Karpas-422 (cell line): ENCODE measurements around the gene PTGFRN. TPM values are rescaled to one million over a fixed set of nuclear protein-coding genes. Genes with fewer than 3 reads are reported as not detected.

Experiments used
- DNase-seq: peaks from one replicate; pipeline ENCODE4 v3.0.0-alpha.2; 2015
- H2AFZ ChIP-seq: fragments of 200-600 bp; sonication (generic); 2 replicates; pipeline ENCODE4 v1.6.1; 2014; ENCODE audit warnings: antibody characterized with exemption, low read length, mixed read lengths
- H3K27ac ChIP-seq: fragments of 200-600 bp; sonication (generic); 2 replicates; pipeline ENCODE4 v1.5.1; 2014; ENCODE audit warnings: mild to moderate bottlenecking, low read length, moderate library complexity
- H3K27me3 ChIP-seq: fragments of 200-600 bp; sonication (generic); 2 replicates; pipeline ENCODE4 v1.6.1; 2014; ENCODE audit warnings: low read length, mixed read lengths
- H3K36me3 ChIP-seq: fragments of 200-600 bp; sonication (generic); 2 replicates; pipeline ENCODE4 v1.6.1; 2014; ENCODE audit warnings: low read length, mixed read lengths; ENCODE audit not compliant: insufficient read depth
- H3K4me1 ChIP-seq: fragments of 200-600 bp; sonication (generic); 2 replicates; pipeline ENCODE4 v1.6.1; 2014; ENCODE audit warnings: mild to moderate bottlenecking, low read length, mixed read lengths
- H3K4me2 ChIP-seq: fragments of 200-600 bp; sonication (generic); 2 replicates; pipeline ENCODE4 v1.6.1; 2014; ENCODE audit warnings: low read length, low read depth, mild to moderate bottlenecking; ENCODE audit not compliant: poor library complexity, severe bottlenecking
- H3K4me3 ChIP-seq: fragments of 200-600 bp; sonication (generic); 2 replicates; pipeline ENCODE4 v1.5.1; 2014; ENCODE audit warnings: mild to moderate bottlenecking, antibody characterized with exemption, low read length, mixed read lengths
- H3K79me2 ChIP-seq: fragments of 200-600 bp; sonication (generic); 2 replicates; pipeline ENCODE4 v1.6.1; 2014; ENCODE audit warnings: mild to moderate bottlenecking, low read length, mixed read lengths
- H3K9ac ChIP-seq: fragments of 200-600 bp; sonication (generic); 2 replicates; pipeline ENCODE4 v1.6.0; 2014; ENCODE audit warnings: low read length
- H3K9me2 ChIP-seq: fragments of 200-600 bp; sonication (generic), shearing (Covaris generic); replicated peaks from 2 replicates; pipeline ENCODE4 v1.6.0; 2014; ENCODE audit warnings: mild to moderate bottlenecking, low read length, moderate library complexity; ENCODE audit not compliant: insufficient read depth
- H3K9me3 ChIP-seq: fragments of 300-700, 200-600 bp; sonication (generic); 2 replicates; pipeline ENCODE4 v1.6.1; 2014; ENCODE audit warnings: low read length, mixed read lengths
- H4K20me1 ChIP-seq: fragments of 200-600 bp; sonication (generic); 2 replicates; pipeline ENCODE4 v1.6.1; 2014; ENCODE audit warnings: mild to moderate bottlenecking, antibody characterized with exemption, low read length, low read depth; ENCODE audit not compliant: insufficient read depth
- total RNA-seq: library from RNA; depleted of rRNA; stranded (reverse); fragments of >200 nt; shearing (Covaris generic); gene quantifications from 2 replicates; pipeline ENCODE4 v1.2.3, GENCODE V29; 2014; ENCODE audit warnings: low replicate concordance

PTGFRN gene
- total RNA-seq, 1 experiment from 2014 or later, result not detected

GRCh38 chr1:116916002-116916401, 6.3 kb downstream of the PTGFRN start:
- Histone ChIP-seq H3K4me2 (no peak overlapping the region), H3K36me3 (no peaks in the 10 kb centered on the region), H3K27ac (no peak overlapping the region), H3K27me3 (no peaks in the 10 kb centered on the region), H3K79me2 (no peaks in the 10 kb centered on the region), H4K20me1 (no peaks in the 10 kb centered on the region), H3K9me3 (no peaks in the 10 kb centered on the region), H3K4me3 (no peak overlapping the region), H3K9me2 (no peaks in the 10 kb centered on the region), H2AFZ (no peak overlapping the region), H3K9ac (no peak overlapping the region), H3K4me1 (no peaks in the 10 kb centered on the region)
- DNase-seq, result no peak

GRCh38 chr1:116916533-116917445, 7.1 kb downstream of the PTGFRN start:
- H3K27me3 ChIP-seq, result no peaks in the 10 kb centered on the region
- H3K27ac ChIP-seq, result no peak overlapping the region
- no peak overlapping the region for H3K4me2 ChIP-seq
- H2AFZ ChIP-seq, result no peak overlapping the region
- H3K79me2 ChIP-seq, result no peaks in the 10 kb centered on the region
- H3K36me3 ChIP-seq, result no peaks in the 10 kb centered on the region
- H3K9ac ChIP-seq, result no peak overlapping the region
- no peaks in the 10 kb centered on the region for H3K9me3 ChIP-seq
- H3K9me2 ChIP-seq, result no peaks in the 10 kb centered on the region
- no peak overlapping the region for H3K4me3 ChIP-seq
- DNase-seq, result no peak
- H3K4me1 ChIP-seq, result no peaks in the 10 kb centered on the region
- H4K20me1 ChIP-seq, result no peaks in the 10 kb centered on the region

- no peak for DNase-seq
- Histone ChIP-seq H4K20me1 (no peaks in the 10 kb centered on the region), H3K79me2 (no peaks in the 10 kb centered on the region), H3K27ac (no peak overlapping the region), H3K4me1 (no peaks in the 10 kb centered on the region), H3K4me3 (no peak overlapping the region), H2AFZ (no peak overlapping the region), H3K36me3 (no peaks in the 10 kb centered on the region), H3K27me3 (no peaks in the 10 kb centered on the region), H3K9me3 (no peaks in the 10 kb centered on the region), H3K9me2 (no peaks in the 10 kb centered on the region), H3K9ac (no peak overlapping the region), H3K4me2 (no peak overlapping the region)
These were observed 9.1 kb downstream of the PTGFRN start for GRCh38 chr1:116918714-116919357.

GRCh38 chr1:116919802-116920201, 10.1 kb downstream of the PTGFRN start:
- Histone ChIP-seq H2AFZ (no peak overlapping the region), H3K9me2 (no peaks in the 10 kb centered on the region), H3K27me3 (no peaks in the 10 kb centered on the region), H3K9me3 (no peaks in the 10 kb centered on the region), H4K20me1 (no peaks in the 10 kb centered on the region), H3K4me2 (no peak overlapping the region), H3K9ac (no peak overlapping the region), H3K27ac (no peak overlapping the region), H3K4me1 (no peaks in the 10 kb centered on the region), H3K79me2 (no peaks in the 10 kb centered on the region), H3K36me3 (no peaks in the 10 kb centered on the region), H3K4me3 (no peak overlapping the region)
- DNase-seq, result no peak

GRCh38 chr1:116920211-116920610, 10.5 kb downstream of the PTGFRN start:
- Histone ChIP-seq H3K27ac (no peak overlapping the region), H3K4me2 (no peak overlapping the region), H4K20me1 (no peaks in the 10 kb centered on the region), H3K9me3 (no peaks in the 10 kb centered on the region), H3K9ac (no peak overlapping the region), H2AFZ (no peak overlapping the region), H3K4me3 (no peak overlapping the region), H3K36me3 (no peaks in the 10 kb centered on the region), H3K4me1 (no peaks in the 10 kb centered on the region), H3K79me2 (no peaks in the 10 kb centered on the region), H3K9me2 (no peaks in the 10 kb centered on the region), H3K27me3 (no peaks in the 10 kb centered on the region)
- no peak for DNase-seq

- Histone ChIP-seq H3K27ac (no peak overlapping the region), H3K4me1 (no peaks in the 10 kb centered on the region), H3K9me3 (no peaks in the 10 kb centered on the region), H2AFZ (no peak overlapping the region), H3K4me3 (no peak overlapping the region), H3K4me2 (no peak overlapping the region), H3K79me2 (no peaks in the 10 kb centered on the region), H4K20me1 (no peaks in the 10 kb centered on the region), H3K9me2 (no peaks in the 10 kb centered on the region), H3K27me3 (no peaks in the 10 kb centered on the region), H3K36me3 (no peaks in the 10 kb centered on the region), H3K9ac (no peak overlapping the region)
- no peak for DNase-seq
These were observed 11.7 kb downstream of the PTGFRN start for GRCh38 chr1:116921301-116921885.

GRCh38 chr1:116921937-116922336, 12.2 kb downstream of the PTGFRN start:
- Histone ChIP-seq H3K4me2 (no peak overlapping the region), H3K9me2 (no peaks in the 10 kb centered on the region), H3K4me1 (no peaks in the 10 kb centered on the region), H3K4me3 (no peak overlapping the region), H3K27ac (no peak overlapping the region), H3K9me3 (no peaks in the 10 kb centered on the region), H3K27me3 (no peaks in the 10 kb centered on the region), H2AFZ (no peak overlapping the region), H4K20me1 (no peaks in the 10 kb centered on the region), H3K9ac (no peak overlapping the region), H3K79me2 (no peaks in the 10 kb centered on the region), H3K36me3 (no peaks in the 10 kb centered on the region)
- no peak for DNase-seq

- H3K4me1 ChIP-seq, result no peaks in the 10 kb centered on the region
- no peak overlapping the region for H3K27ac ChIP-seq
- no peaks in the 10 kb centered on the region for H3K79me2 ChIP-seq
- H2AFZ ChIP-seq, result no peak overlapping the region
- DNase-seq, result no peak
- no peaks in the 10 kb centered on the region for H3K27me3 ChIP-seq
- H3K4me2 ChIP-seq, result no peak overlapping the region
- H3K36me3 ChIP-seq, result no peaks in the 10 kb centered on the region
- no peak overlapping the region for H3K4me3 ChIP-seq
- no peaks in the 10 kb centered on the region for H3K9me2 ChIP-seq
- no peak overlapping the region for H3K9ac ChIP-seq
- no peaks in the 10 kb centered on the region for H4K20me1 ChIP-seq
- no peaks in the 10 kb centered on the region for H3K9me3 ChIP-seq
These were observed 13.7 kb downstream of the PTGFRN start for GRCh38 chr1:116923421-116923820.
